ENCODE measurements around the gene EMP1. TPM values are rescaled to one million over a fixed set of nuclear protein-coding genes. Genes with fewer than 3 reads are reported as not detected.

The EMP1 gene
- total and polyA plus RNA-seq, 9 of the 15 experiments (the other 6 are each of a cell fraction or from before 2014, with no cell fraction given): 0.10 to 0.60 TPM; not detected in 7

DNA sequence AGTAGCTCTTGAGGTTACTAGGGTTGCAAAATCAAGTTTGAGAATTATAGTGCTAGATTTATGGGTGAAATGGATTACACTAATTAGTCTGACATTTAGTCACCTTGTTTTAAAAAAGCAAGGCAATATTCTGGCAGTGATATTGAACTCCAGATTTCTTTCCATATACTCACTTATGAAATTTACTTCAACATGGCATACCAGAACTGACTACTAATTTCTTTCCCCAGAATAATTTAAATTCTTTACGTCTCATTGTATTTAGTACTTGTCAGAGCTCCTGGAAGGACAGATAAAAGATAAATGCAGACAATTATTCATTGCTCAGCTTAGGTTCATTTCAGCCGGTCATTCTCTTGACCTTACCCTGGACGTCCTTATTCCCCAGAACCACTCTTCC is 24.3 kb downstream of the EMP1 start:
- POLR2A ChIA-PET: no interaction called here
- no peak for FAIRE-seq
- H3K4me1 ChIP-seq (replicated peaks in 1 of 2; ENCODE audit: control insufficient read depth in 2 of 2, insufficient read depth in 2 of 2, low read length in 2 of 2): no peaks in the 10 kb centered on the region; a peak in 1 of 5 replicates
- no peak overlapping the region for H3K27ac ChIP-seq (ENCODE audit: extremely low read depth, low read depth, low read length)
- intact Hi-C loops (cut with micrococcal nuclease): no loop called here
- no peak for DNase-seq (ENCODE audit: extremely low read depth in 1 of 4, low spot score in 3 of 4)
- no peaks in the 10 kb centered on the region for H3K36me3 ChIP-seq (ENCODE audit: control insufficient read depth, insufficient read depth, low read length)
- no peak overlapping the region for H3K4me2 ChIP-seq (ENCODE audit: insufficient read depth, low read length)
- no peaks in the 10 kb centered on the region for H3K9me3 ChIP-seq (replicated peaks; ENCODE audit: control insufficient read depth, insufficient read depth, low read depth, low read length)
- H3K9me1 ChIP-seq (ENCODE audit: control insufficient read depth, insufficient read depth, low read length): no peaks in the 10 kb centered on the region
- no peaks in the 10 kb centered on the region for H3K79me2 ChIP-seq (ENCODE audit: control insufficient read depth, insufficient read depth, low read length)
- CTCF ChIA-PET (ENCODE audit: low intra/inter-chr PET ratio): no interaction called here
- no peaks in the 10 kb centered on the region for H3K27me3 ChIP-seq (ENCODE audit: control insufficient read depth in 2 of 2, insufficient read depth in 2 of 2, low read length in 2 of 2)
- H2AFZ ChIP-seq (ENCODE audit: low read depth, low read length): no peak overlapping the region
- 0% methylated on average over 2 of the region's 3 CpGs for WGBS (ENCODE audit: insufficient coverage, low coverage, missing lambda C conversion rate)
- no peaks in the 10 kb centered on the region for H4K20me1 ChIP-seq (replicated peaks; ENCODE audit: control insufficient read depth, insufficient read depth, low read length)
- no peak overlapping the region for H3K9ac ChIP-seq (ENCODE audit: insufficient read depth in 1 of 2, low read depth in 2 of 2, low read length in 2 of 2)
- TF ChIP-seq NFE2 (IDR thresholded peaks at IDR 0.05; ENCODE audit: low read depth): no peak
- no peak for TF ChIP-seq ZNF696 (CRISPR knock-in tag; conservative IDR thresholded peaks at IDR 0.05)
- TF ChIP-seq KDM5B (IDR thresholded peaks at IDR 0.05; ENCODE audit: insufficient replicate concordance, low read depth, low read length): no peak
- TF ChIP-seq, protein P1, sequence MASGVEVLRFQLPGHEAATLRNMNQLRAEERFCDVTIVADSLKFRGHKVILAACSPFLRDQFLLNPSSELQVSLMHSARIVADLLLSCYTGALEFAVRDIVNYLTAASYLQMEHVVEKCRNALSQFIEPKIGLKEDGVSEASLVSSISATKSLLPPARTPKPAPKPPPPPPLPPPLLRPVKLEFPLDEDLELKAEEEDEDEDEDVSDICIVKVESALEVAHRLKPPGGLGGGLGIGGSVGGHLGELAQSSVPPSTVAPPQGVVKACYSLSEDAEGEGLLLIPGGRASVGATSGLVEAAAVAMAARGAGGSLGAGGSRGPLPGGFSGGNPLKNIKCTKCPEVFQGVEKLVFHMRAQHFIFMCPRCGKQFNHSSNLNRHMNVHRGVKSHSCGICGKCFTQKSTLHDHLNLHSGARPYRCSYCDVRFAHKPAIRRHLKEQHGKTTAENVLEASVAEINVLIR (CRISPR knock-in tag; IDR thresholded peaks at IDR 0.05): no peak
- no peak for TF ChIP-seq ZNF561 (CRISPR knock-in tag; conservative IDR thresholded peaks at IDR 0.05)
- TF ChIP-seq BCOR (IDR thresholded peaks at IDR 0.05): no peak
- TF ChIP-seq, protein P2, sequence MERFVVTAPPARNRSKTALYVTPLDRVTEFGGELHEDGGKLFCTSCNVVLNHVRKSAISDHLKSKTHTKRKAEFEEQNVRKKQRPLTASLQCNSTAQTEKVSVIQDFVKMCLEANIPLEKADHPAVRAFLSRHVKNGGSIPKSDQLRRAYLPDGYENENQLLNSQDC (CRISPR knock-in tag; IDR thresholded peaks at IDR 0.05): no peak
- no peak for TF ChIP-seq ZNF347 (CRISPR knock-in tag; IDR thresholded peaks at IDR 0.05; ENCODE audit: low read depth)
- TF ChIP-seq ZNF175 (CRISPR knock-in tag; IDR thresholded peaks at IDR 0.05; ENCODE audit: low read depth): no peak
- TF ChIP-seq ETV1 (tag; conservative IDR thresholded peaks at IDR 0.05; ENCODE audit: low read depth): no peak
- no peak for TF ChIP-seq ZNF766 (CRISPR knock-in tag; conservative IDR thresholded peaks at IDR 0.05)
- TF ChIP-seq, protein P3, sequence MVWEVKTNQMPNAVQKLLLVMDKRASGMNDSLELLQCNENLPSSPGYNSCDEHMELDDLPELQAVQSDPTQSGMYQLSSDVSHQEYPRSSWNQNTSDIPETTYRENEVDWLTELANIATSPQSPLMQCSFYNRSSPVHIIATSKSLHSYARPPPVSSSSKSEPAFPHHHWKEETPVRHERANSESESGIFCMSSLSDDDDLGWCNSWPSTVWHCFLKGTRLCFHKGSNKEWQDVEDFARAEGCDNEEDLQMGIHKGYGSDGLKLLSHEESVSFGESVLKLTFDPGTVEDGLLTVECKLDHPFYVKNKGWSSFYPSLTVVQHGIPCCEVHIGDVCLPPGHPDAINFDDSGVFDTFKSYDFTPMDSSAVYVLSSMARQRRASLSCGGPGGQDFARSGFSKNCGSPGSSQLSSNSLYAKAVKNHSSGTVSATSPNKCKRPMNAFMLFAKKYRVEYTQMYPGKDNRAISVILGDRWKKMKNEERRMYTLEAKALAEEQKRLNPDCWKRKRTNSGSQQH (CRISPR knock-in tag; IDR thresholded peaks at IDR 0.05): no peak
- TF ChIP-seq SP2 (IDR thresholded peaks at IDR 0.05; ENCODE audit: extremely low read depth, low read depth, low read length, poor library complexity, severe bottlenecking): no peak
- no peak for ATAC-seq
- no peak overlapping the region for H3K4me3 ChIP-seq
- BruUV-seq (replicated peaks): no TSS peak
- in situ Hi-C loops (cut with MboI): loop anchor here (25.0 kb wide), 1 partner anchor 209 kb away; the partner anchor contains the start of gene HEBP1
